Uterus (tissue), 2 donors: Measurements from ENCODE around the gene IGF2BP2.

Experiments used
- POLR2A ChIP-seq, 2 donors: fragments of 450-650 bp; IDR thresholded peaks; one replicate each; pipeline ENCODE4 v1.6.1; 2016; ENCODE audit warnings: antibody characterized with exemption in 2 of 2, mild to moderate bottlenecking in 1 of 2, moderate library complexity in 1 of 2
- TF ChIP-seq, protein P1 (sequence below), 4 experiments: fragments of 200-600 bp in 2 of 4; fragments of 450-650 bp in 2 of 4; sonication (generic) in 2 of 4; IDR thresholded peaks; one replicate each; pipeline ENCODE4 v1.5.1; 2016 to 2019; ENCODE audit warnings: antibody characterized with exemption in 4 of 4, mild to moderate bottlenecking in 2 of 4, moderate library complexity in 1 of 4

DNA sequence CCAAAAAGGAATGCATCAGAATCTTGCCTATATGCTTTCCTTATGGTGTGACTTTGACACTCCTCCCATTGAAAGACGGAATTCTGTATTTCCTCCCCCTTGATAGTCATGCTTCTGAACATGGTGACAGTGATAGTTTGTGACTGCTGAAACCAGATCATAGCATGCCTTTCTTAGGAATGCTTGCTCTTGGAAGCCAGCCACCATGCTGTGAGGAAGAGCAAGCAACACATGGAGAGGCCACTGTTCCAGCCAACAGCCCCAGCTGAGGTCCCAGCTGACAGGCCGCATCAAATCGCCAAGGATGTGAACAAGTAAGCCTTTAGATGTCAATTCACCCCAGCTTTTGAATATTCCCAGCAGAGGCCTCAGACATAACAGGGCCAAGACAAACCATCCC lies 100.1 kb downstream of the IGF2BP2 start:
- TF ChIP-seq, protein P1, sequence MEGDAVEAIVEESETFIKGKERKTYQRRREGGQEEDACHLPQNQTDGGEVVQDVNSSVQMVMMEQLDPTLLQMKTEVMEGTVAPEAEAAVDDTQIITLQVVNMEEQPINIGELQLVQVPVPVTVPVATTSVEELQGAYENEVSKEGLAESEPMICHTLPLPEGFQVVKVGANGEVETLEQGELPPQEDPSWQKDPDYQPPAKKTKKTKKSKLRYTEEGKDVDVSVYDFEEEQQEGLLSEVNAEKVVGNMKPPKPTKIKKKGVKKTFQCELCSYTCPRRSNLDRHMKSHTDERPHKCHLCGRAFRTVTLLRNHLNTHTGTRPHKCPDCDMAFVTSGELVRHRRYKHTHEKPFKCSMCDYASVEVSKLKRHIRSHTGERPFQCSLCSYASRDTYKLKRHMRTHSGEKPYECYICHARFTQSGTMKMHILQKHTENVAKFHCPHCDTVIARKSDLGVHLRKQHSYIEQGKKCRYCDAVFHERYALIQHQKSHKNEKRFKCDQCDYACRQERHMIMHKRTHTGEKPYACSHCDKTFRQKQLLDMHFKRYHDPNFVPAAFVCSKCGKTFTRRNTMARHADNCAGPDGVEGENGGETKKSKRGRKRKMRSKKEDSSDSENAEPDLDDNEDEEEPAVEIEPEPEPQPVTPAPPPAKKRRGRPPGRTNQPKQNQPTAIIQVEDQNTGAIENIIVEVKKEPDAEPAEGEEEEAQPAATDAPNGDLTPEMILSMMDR (IDR thresholded peaks at IDR 0.05) = no peak
- no peak for TF ChIP-seq POLR2A (IDR thresholded peaks at IDR 0.05)
